ENCODE measurements around the gene GNA14. TPM values are rescaled to one million over a fixed set of nuclear protein-coding genes. Genes with fewer than 3 reads are reported as not detected.

Gene GNA14
- total RNA-seq, 3 donors from 2014 or later, result 1.8 to 2.9 (median 2.0) TPM

DNA sequence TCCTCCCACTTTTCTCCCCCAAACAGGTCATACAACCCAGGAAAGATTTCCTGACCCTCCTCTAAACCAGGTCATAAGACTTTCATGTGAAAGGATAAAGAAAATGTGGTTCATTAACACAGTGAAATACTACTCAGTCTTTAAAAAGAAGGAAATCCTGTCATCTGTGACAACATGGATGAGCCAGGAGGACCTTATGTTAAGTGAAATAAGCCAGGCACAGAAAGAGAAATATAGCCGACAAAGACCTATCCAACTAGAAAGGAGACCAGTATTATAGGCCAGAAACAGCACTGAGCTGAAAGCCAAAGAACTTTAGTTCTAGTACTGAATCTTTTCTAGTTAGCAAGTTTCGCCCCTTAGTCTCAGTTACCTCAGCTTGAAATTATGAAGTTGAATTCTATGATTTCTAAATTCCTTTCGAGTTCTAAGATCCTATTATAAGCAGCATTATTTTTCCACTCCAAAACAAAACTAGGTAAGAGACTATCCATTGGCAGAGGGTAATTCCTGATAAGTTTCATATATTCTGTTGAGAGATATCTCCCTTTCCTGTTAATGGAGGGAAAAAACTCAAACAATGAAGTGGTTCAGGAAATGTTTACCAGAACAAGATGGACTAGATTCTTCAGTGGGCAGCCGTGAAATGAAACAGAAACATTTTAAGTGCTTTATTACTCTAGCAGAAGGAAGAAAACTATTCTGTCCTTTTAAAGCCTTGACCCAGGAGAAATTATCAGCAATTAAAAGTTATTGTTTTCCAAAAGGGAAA, 42.5 kb downstream of the GNA14 start:
- H3K27ac ChIP-seq, result peak overlapping the region; percentile 6 to 61
- no peak for TF ChIP-seq CTCF (IDR thresholded peaks at IDR 0.05)
- no peak for TF ChIP-seq POLR2A (IDR thresholded peaks at IDR 0.05)
- TF ChIP-seq POLR2AphosphoS5 (IDR thresholded peaks at IDR 0.05), result no peak

GRCh38 chr9:77604316-77604715, 43.8 kb downstream of the GNA14 start:
- Histone ChIP-seq H3K27me3 (no peaks in the 10 kb centered on the region), H3K4me3 (no peak overlapping the region), H3K4me1 (no peaks in the 10 kb centered on the region), H3K36me3 (no peaks in the 10 kb centered on the region), H3K9me3 (no peaks in the 10 kb centered on the region), H3K27ac (no peak overlapping the region)
- intact Hi-C loops (cut with DNase I; ENCODE audit: low total_unique reads), result no loop called here
- DNase-seq (ENCODE audit: low spot score in 2 of 2), result no peak
- TF ChIP-seq POLR2A (IDR thresholded peaks at IDR 0.05) (no peak), POLR2AphosphoS5 (IDR thresholded peaks at IDR 0.05) (no peak), CTCF (IDR thresholded peaks at IDR 0.05) (no peak)

More for the DNA sequence above, 42.5 kb downstream of the GNA14 start:
- no peaks in the 10 kb centered on the region for H3K36me3 ChIP-seq
- DNase-seq (ENCODE audit: low spot score in 2 of 2), result no peak
- intact Hi-C loops (cut with DNase I; ENCODE audit: low total_unique reads), result no loop called here
- H3K9me3 ChIP-seq, result no peaks in the 10 kb centered on the region
- no peaks in the 10 kb centered on the region for H3K4me1 ChIP-seq
- H3K27me3 ChIP-seq, result no peaks in the 10 kb centered on the region
- no peak overlapping the region for H3K4me3 ChIP-seq

GRCh38 chr9:77602852-77603251, 45.3 kb downstream of the GNA14 start:
- Histone ChIP-seq H3K9me3 (no peaks in the 10 kb centered on the region), H3K4me1 (no peaks in the 10 kb centered on the region), H3K27me3 (no peaks in the 10 kb centered on the region), H3K27ac (no peak overlapping the region), H3K4me3 (no peak overlapping the region), H3K36me3 (no peaks in the 10 kb centered on the region)
- intact Hi-C loops (cut with DNase I; ENCODE audit: low total_unique reads), result no loop called here
- TF ChIP-seq CTCF (IDR thresholded peaks at IDR 0.05), result no peak
- no peak for TF ChIP-seq POLR2A (IDR thresholded peaks at IDR 0.05)
- no peak for TF ChIP-seq POLR2AphosphoS5 (IDR thresholded peaks at IDR 0.05)
- DNase-seq (ENCODE audit: low spot score in 2 of 2), result no peak

DNA sequence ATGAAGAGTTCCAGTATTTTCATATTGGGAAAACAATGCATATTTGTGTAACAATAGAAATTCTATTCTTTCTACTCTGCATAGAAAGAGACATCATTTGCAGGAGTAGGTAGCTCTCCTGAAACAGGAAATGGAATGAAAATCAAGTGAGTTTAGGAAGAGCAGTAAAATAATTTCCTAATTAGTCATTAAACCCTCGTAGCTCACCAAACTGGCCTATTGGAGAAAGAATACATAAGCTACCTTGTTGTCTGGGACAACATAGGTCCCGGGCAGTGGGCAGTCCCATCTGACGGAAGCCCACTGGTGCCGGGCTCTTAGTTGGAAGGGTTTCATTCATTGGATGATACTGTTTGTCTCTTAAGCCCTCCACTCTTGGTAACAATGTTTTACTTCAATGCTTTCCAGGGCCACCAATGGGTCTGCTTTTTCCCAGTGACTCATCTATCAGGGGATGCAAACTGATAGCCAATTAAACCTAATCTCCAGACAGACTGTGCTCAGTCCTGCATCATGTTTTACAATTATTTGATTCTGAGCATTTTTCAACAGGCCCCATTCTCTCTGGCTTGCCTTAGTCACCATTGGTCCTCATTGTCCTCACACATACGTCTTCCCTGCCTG, 46.5 kb downstream of the GNA14 start:
- no peak overlapping the region for H3K4me3 ChIP-seq
- intact Hi-C loops (cut with DNase I; ENCODE audit: low total_unique reads), result no loop called here
- no peaks in the 10 kb centered on the region for H3K36me3 ChIP-seq
- no peaks in the 10 kb centered on the region for H3K9me3 ChIP-seq
- no peaks in the 10 kb centered on the region for H3K4me1 ChIP-seq
- no peak for DNase-seq (ENCODE audit: low spot score in 2 of 2)
- TF ChIP-seq POLR2A (IDR thresholded peaks at IDR 0.05), result no peak
- TF ChIP-seq CTCF (IDR thresholded peaks at IDR 0.05), result no peak
- no peak for TF ChIP-seq POLR2AphosphoS5 (IDR thresholded peaks at IDR 0.05)
- no peaks in the 10 kb centered on the region for H3K27me3 ChIP-seq
- no peak overlapping the region for H3K27ac ChIP-seq

DNA sequence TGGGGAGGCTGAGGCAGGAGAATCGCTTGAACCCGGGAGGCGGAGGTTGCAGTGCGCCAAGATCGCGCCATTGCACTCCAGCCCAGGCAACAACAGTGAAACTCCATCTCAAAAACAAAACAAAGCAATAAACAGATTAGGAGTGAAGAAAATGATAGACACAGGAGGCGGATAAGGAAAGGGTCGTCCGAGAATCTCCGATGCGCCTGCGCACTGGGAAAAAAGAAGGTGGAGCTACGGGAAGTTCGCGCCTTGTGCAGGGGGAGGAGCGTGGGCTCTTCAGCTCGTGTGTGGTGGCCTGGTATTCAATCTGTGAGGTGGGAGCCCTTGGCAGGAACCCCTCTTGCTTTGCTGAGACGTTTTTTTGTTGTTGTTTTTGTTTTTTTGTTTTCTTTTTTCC, 47.3 kb downstream of the GNA14 start:
- H3K27ac ChIP-seq, result no peak overlapping the region
- H3K9me3 ChIP-seq, result no peaks in the 10 kb centered on the region
- no peak for TF ChIP-seq POLR2A (IDR thresholded peaks at IDR 0.05)
- TF ChIP-seq POLR2AphosphoS5 (IDR thresholded peaks at IDR 0.05), result no peak
- TF ChIP-seq CTCF (IDR thresholded peaks at IDR 0.05), result no peak
- H3K36me3 ChIP-seq, result no peaks in the 10 kb centered on the region
- no peak for DNase-seq (ENCODE audit: low spot score in 2 of 2)
- no peaks in the 10 kb centered on the region for H3K4me1 ChIP-seq
- no peak overlapping the region for H3K4me3 ChIP-seq
- intact Hi-C loops (cut with DNase I; ENCODE audit: low total_unique reads), result no loop called here
- no peaks in the 10 kb centered on the region for H3K27me3 ChIP-seq

Measured in breast epithelium (tissue), 4 donors.